WTC11 (cell line): ENCODE results near the gene AK8. TPM values are rescaled to one million over a fixed set of nuclear protein-coding genes. Genes with fewer than 3 reads are reported as not detected.

Experiments used
- ARID4B ChIP-seq: sonication (generic); formaldehyde crosslinking; IDR thresholded peaks from 2 replicates; pipeline ENCODE4 v1.8.0; 2023; ENCODE audit warnings: missing genetic modification reagents, mild to moderate bottlenecking, borderline replicate concordance
- ATF1 ChIP-seq: sonication (generic); formaldehyde crosslinking; IDR thresholded peaks from 2 replicates; pipeline ENCODE4 v1.8.1; 2023; ENCODE audit warnings: mild to moderate bottlenecking, moderate library complexity, missing genetic modification reagents
- ATF3 ChIP-seq: sonication (generic); formaldehyde crosslinking; conservative IDR thresholded peaks from 2 replicates; pipeline ENCODE4 v1.8.1; 2022; ENCODE audit warnings: mild to moderate bottlenecking, missing genetic modification reagents
- ATF6 ChIP-seq: sonication (generic); formaldehyde crosslinking; IDR thresholded peaks from 2 replicates; pipeline ENCODE4 v1.8.1; 2023; ENCODE audit warnings: mild to moderate bottlenecking, missing genetic modification reagents
- CTCF ChIP-seq: fragments of 200-600 bp; IDR thresholded peaks from 2 replicates; pipeline ENCODE4 v1.8.0; 2022; ENCODE audit warnings: antibody characterized with exemption
- E2F5 ChIP-seq: sonication (generic); formaldehyde crosslinking; IDR thresholded peaks from 2 replicates; pipeline ENCODE4 v1.8.1; 2022; ENCODE audit warnings: mild to moderate bottlenecking, moderate library complexity, missing genetic modification reagents
- ESRRA ChIP-seq: sonication (generic); formaldehyde crosslinking; IDR thresholded peaks from 2 replicates; pipeline ENCODE4 v1.8.1; 2022; ENCODE audit warnings: mild to moderate bottlenecking, missing genetic modification reagents, borderline replicate concordance
- FOXK1 ChIP-seq: sonication (generic); formaldehyde crosslinking; IDR thresholded peaks from 2 replicates; pipeline ENCODE4 v1.8.0; 2022; ENCODE audit warnings: mild to moderate bottlenecking, moderate library complexity, missing genetic modification reagents
- HMGA2 ChIP-seq: fragments of 250-450 bp; sonication (Bioruptor Pico); IDR thresholded peaks from 2 replicates; pipeline ENCODE4 v1.4.0; 2021; ENCODE audit warnings: mild to moderate bottlenecking, moderate library complexity
- NFE2L1 ChIP-seq: sonication (generic); formaldehyde crosslinking; IDR thresholded peaks from 2 replicates; pipeline ENCODE4 v1.8.1; 2023; ENCODE audit warnings: missing genetic modification reagents
- NR1H2 ChIP-seq: sonication (generic); formaldehyde crosslinking; IDR thresholded peaks from 2 replicates; pipeline ENCODE4 v1.9.0; 2021; ENCODE audit warnings: mild to moderate bottlenecking, moderate library complexity, missing genetic modification reagents
- NR2C2 ChIP-seq: sonication (generic); formaldehyde crosslinking; IDR thresholded peaks from 2 replicates; pipeline ENCODE4 v1.8.0; 2022; ENCODE audit warnings: mild to moderate bottlenecking, missing genetic modification reagents
- PRDM15 ChIP-seq: sonication (generic); formaldehyde crosslinking; IDR thresholded peaks from 2 replicates; pipeline ENCODE4 v1.8.0; 2022; ENCODE audit warnings: missing genetic modification reagents
- PRRX2 ChIP-seq: fragments of 250-450 bp; sonication (Bioruptor Pico); IDR thresholded peaks from 2 replicates; pipeline ENCODE4 v1.8.0; 2021; ENCODE audit warnings: mild to moderate bottlenecking
- RORB ChIP-seq: fragments of 250-450 bp; sonication (Bioruptor Pico); IDR thresholded peaks from 2 replicates; pipeline ENCODE4 v1.9.0; 2021; ENCODE audit warnings: mild to moderate bottlenecking
- SMAD4 ChIP-seq: sonication (generic); formaldehyde crosslinking; IDR thresholded peaks from 2 replicates; pipeline ENCODE4 v1.8.0; 2022; ENCODE audit warnings: mild to moderate bottlenecking, missing genetic modification reagents
- TCF7 ChIP-seq: sonication (generic); formaldehyde crosslinking; IDR thresholded peaks from 2 replicates; pipeline ENCODE4 v1.8.0; 2022; ENCODE audit warnings: mild to moderate bottlenecking, low read depth, missing genetic modification reagents, moderate library complexity
- TEAD1 ChIP-seq: sonication (generic); formaldehyde crosslinking; IDR thresholded peaks from 2 replicates; pipeline ENCODE4 v1.8.0; 2022; ENCODE audit warnings: mild to moderate bottlenecking, missing genetic modification reagents
- ZBTB21 ChIP-seq: sonication (generic); formaldehyde crosslinking; IDR thresholded peaks from 2 replicates; pipeline ENCODE4 v1.8.1; 2023; ENCODE audit warnings: mild to moderate bottlenecking, missing genetic modification reagents, borderline replicate concordance
- ZNF121 ChIP-seq: sonication (generic); formaldehyde crosslinking; IDR thresholded peaks from 2 replicates; pipeline ENCODE4 v1.8.0; 2023; ENCODE audit warnings: missing genetic modification reagents
- ZNF138 ChIP-seq: sonication (generic); formaldehyde crosslinking; conservative IDR thresholded peaks from 2 replicates; pipeline ENCODE4 v1.8.1; 2022; ENCODE audit warnings: mild to moderate bottlenecking, moderate library complexity, missing genetic modification reagents
- ZNF219 ChIP-seq: sonication (generic); formaldehyde crosslinking; IDR thresholded peaks from 2 replicates; pipeline ENCODE4 v1.8.0; 2023; ENCODE audit warnings: missing genetic modification reagents, mild to moderate bottlenecking, borderline replicate concordance
- ZNF317 ChIP-seq: sonication (generic); formaldehyde crosslinking; IDR thresholded peaks from 2 replicates; pipeline ENCODE4 v1.8.1; 2023; ENCODE audit warnings: low read depth, mild to moderate bottlenecking, moderate library complexity, missing genetic modification reagents, borderline replicate concordance
- ZNF512 ChIP-seq: sonication (generic); formaldehyde crosslinking; IDR thresholded peaks from 2 replicates; pipeline ENCODE4 v1.8.1; 2022; ENCODE audit warnings: missing genetic modification reagents, borderline replicate concordance
- total RNA-seq: library from RNA; stranded (reverse); gene quantifications from 3 replicates; pipeline ENCODE4 v1.2.3, GENCODE V29; 2021

Gene AK8
- total RNA-seq, 1 experiment from 2014 or later, result 0.48 TPM

GRCh38 chr9:132877824-132878694, at the start of gene AK8 (continued):
- TF ChIP-seq HMGA2 (CRISPR knock-in tag), result no peak
- TF ChIP-seq NR1H2, result no peak
- TF ChIP-seq NR2C2 (CRISPR knock-in tag), result no peak
- no peak for TF ChIP-seq PRRX2 (CRISPR knock-in tag)
- no peak for TF ChIP-seq ESRRA (CRISPR knock-in tag)
- TF ChIP-seq ZNF512 (CRISPR knock-in tag), result no peak
- TF ChIP-seq NFE2L1 (CRISPR knock-in tag), result no peak
- no peak for TF ChIP-seq ZNF219 (CRISPR knock-in tag)
- TF ChIP-seq ARID4B, result peak; percentile 34; the same call in 1 of the 2 replicates
- no peak for TF ChIP-seq ZNF317 (CRISPR knock-in tag)
- no peak for TF ChIP-seq PRDM15 (CRISPR knock-in tag)
- no peak for TF ChIP-seq CTCF
- peak; percentile 100 for TF ChIP-seq ZNF121
- TF ChIP-seq FOXK1 (CRISPR knock-in tag), result peak; percentile 71; the same call in 1 of the 2 replicates
- no peak for TF ChIP-seq ATF3 (CRISPR knock-in tag)
- TF ChIP-seq TCF7, result no peak
- TF ChIP-seq TEAD1 (CRISPR knock-in tag), result 0 out of 2 replicates have a peak, but pooled peaks have one; percentile 30
- TF ChIP-seq ATF6 (CRISPR knock-in tag), result no peak
- TF ChIP-seq E2F5 (CRISPR knock-in tag), result 0 out of 2 replicates have a peak, but pooled peaks have one; percentile 38
- no peak for TF ChIP-seq ZNF138 (CRISPR knock-in tag)
- no peak for TF ChIP-seq SMAD4 (CRISPR knock-in tag)
- no peak for TF ChIP-seq RORB
- peak; percentile 77; the same call in 1 of the 2 replicates for TF ChIP-seq ATF1 (CRISPR knock-in tag)
- no peak for TF ChIP-seq ZBTB21
